Activated CD8-positive, alpha-beta memory T cell treated with anti-CD3 and anti-CD28 coated beads for 36 hours (primary cell): ENCODE results near the gene AP3B1. TPM values are rescaled to one million over a fixed set of nuclear protein-coding genes. Genes with fewer than 3 reads are reported as not detected.

Source experiments
- CTCF ChIA-PET: fragments of 350-600 bp; sonication (Branson Sonifier 250); formaldehyde crosslinking; loops from one replicate; lab custom pipeline; 2021; ENCODE audit warnings: antibody characterized with exemption; lab: Charles Lee
- POLR2A ChIA-PET: fragments of 350-600 bp; sonication (Branson Sonifier 250); formaldehyde crosslinking; loops from one replicate; lab custom pipeline; 2021; ENCODE audit warnings: antibody characterized with exemption; lab: Charles Lee
- total RNA-seq, 2 experiments: library from RNA; stranded (reverse); gene quantifications; one replicate each; pipeline ENCODE4 v1.2.3, GENCODE V29; 2021

Gene AP3B1, protein sequence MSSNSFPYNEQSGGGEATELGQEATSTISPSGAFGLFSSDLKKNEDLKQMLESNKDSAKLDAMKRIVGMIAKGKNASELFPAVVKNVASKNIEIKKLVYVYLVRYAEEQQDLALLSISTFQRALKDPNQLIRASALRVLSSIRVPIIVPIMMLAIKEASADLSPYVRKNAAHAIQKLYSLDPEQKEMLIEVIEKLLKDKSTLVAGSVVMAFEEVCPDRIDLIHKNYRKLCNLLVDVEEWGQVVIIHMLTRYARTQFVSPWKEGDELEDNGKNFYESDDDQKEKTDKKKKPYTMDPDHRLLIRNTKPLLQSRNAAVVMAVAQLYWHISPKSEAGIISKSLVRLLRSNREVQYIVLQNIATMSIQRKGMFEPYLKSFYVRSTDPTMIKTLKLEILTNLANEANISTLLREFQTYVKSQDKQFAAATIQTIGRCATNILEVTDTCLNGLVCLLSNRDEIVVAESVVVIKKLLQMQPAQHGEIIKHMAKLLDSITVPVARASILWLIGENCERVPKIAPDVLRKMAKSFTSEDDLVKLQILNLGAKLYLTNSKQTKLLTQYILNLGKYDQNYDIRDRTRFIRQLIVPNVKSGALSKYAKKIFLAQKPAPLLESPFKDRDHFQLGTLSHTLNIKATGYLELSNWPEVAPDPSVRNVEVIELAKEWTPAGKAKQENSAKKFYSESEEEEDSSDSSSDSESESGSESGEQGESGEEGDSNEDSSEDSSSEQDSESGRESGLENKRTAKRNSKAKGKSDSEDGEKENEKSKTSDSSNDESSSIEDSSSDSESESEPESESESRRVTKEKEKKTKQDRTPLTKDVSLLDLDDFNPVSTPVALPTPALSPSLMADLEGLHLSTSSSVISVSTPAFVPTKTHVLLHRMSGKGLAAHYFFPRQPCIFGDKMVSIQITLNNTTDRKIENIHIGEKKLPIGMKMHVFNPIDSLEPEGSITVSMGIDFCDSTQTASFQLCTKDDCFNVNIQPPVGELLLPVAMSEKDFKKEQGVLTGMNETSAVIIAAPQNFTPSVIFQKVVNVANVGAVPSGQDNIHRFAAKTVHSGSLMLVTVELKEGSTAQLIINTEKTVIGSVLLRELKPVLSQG
- total RNA-seq, result 10 to 100 TPM; 39.7 to 40.3 TPM

DNA sequence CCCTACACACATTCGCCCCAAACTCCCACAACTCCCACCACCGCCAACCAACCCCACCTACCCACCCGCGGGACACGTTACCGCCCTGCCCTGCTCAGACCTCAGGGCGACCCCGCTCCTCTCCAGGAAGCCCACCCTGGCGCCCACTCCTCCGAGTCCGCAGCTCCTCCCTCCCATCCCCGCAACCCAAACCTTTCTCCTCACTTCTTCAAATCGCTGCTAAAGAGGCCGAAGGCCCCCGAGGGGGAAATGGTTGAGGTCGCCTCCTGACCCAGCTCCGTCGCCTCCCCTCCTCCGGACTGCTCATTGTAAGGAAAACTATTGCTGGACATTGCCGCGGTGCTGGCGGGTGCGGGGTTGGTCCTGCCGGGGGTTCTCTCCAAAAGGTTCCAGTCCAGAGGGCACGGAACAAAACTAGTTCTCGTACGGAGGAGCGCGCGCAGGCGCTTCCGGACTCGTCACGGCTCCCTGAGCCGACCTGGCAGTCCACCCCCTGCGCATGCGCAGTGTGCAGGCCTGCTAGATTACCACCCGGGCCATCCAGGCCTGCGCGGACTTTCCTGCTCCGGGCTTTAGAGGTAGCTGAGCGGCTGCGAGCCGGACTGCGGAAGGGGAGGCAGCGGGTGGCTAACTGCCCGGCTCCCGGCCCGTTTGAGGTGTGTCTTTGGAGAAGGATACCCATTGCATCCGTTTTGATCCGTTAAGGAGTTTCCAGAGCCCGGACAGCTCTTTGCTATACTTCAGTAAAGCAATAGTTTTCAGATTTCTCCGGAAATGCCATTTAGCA is at the start of gene AP3B1:
Gene AP3B1 (minus strand): TSS at position 451 of the 787 bp plus-strand sequence. CDS start 119 bp downstream, at position 332.
- ChIA-PET POLR2A (interaction anchor here (0.6 to 3.3 kb wide), 5 partner anchors 38 to 690 kb away, joined by 3 to 53 read pairs (median 4); partner anchors contain the start of gene SCAMP1), CTCF (interaction anchor here (0.7 to 1.3 kb wide), 5 partner anchors 17 to 67 kb away, joined by 3 to 5 read pairs (median 3); partner anchors contain the start of gene SCAMP1)

DNA sequence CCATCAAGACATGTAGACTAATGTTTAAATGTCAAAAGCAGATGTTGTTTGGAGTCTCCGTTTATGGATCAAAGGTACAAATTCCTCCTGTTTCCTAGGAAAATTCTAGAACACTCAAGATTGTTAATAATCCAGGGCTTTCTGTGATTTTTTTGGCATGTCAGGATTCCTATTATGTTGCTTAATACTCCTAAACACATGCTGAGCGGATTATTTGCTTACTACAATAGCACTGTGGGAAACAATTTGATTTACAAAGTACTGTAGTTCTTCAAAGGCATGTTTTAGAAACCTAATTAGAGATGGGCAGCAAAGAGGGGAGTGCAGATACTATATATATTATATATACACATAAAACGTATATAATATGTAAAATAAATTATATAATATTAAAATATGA is 46.9 kb upstream of the AP3B1 start:
- POLR2A ChIA-PET, result no interaction called here
- CTCF ChIA-PET, result no interaction called here

DNA sequence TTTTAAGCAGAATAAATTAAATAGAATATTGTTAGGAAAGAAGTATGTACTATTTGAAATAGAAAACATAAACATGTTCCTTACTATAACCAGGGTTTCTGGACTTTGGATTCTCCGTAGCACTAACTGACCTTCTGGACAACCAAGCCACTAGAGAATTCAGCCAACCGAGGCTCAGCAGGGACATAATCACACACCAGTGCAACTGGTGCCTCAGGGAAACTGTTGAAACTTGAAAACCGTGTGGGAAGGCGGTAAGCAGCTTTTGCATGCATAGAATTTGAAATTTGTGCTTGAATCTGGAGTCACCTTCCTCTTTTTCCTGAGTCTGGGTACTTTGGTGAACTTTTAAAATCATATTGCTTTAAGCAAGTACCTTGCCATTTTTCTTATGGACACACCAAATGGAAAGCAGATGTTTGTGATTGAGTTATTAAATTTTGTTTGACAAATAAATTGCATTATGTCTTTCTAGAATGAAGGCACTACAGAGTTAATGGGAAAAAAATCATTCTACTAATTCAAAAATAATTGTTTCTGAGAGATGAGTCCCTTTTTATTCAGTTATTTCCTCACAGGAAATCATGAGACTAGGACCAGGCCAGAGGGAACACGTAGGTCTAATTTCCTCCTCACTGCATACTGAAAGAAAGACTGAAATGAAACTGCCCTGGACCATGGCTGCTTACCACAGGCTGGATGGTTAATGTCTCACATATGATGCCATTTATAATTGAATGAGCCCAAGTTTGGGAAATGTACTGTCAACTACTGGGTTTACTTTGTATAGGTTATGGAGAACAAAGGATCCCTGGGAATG is 45.3 kb upstream of the AP3B1 start:
- POLR2A ChIA-PET, result no interaction called here
- CTCF ChIA-PET, result no interaction called here

DNA sequence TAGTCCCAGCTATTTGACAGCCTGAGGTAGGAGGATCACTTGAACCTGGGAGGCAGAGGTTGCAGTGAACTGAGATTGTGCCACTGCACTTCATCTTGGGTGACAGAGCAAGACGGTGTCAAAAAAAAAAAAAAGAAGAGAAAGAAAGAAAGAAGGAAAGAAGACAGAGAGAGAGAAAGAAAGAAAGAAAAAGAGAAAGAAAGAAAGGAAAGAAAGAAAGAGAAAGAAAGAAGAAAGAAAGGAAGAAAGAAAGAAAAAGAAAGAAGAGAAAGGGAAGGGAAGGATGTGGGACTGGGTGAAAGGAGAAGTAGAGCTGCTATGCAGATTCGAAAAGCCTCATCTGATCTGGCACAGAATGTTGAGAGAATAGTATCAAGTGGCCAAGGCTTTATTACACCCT is 42.2 kb upstream of the AP3B1 start:
- ChIA-PET POLR2A (no interaction called here), CTCF (no interaction called here)

DNA sequence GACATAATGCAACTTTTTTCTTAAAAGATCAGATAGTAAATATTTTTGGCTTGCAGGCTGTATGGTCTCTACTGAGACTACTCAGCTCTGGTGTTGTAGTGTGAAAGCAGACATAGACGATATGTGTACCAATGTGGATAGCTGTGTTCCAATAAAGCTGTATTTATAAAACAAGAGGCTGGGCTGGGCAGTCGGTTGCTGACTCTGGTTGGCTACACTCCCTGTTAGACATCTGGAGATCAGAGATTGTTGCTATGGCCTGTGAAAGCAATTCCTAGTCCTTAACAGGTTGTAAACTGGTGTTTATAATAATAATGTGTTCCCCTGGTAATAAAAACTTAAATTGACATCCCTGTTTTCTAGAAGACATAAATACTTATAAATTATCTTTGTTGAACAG is 41.5 kb upstream of the AP3B1 start:
- ChIA-PET POLR2A (no interaction called here), CTCF (no interaction called here)

DNA sequence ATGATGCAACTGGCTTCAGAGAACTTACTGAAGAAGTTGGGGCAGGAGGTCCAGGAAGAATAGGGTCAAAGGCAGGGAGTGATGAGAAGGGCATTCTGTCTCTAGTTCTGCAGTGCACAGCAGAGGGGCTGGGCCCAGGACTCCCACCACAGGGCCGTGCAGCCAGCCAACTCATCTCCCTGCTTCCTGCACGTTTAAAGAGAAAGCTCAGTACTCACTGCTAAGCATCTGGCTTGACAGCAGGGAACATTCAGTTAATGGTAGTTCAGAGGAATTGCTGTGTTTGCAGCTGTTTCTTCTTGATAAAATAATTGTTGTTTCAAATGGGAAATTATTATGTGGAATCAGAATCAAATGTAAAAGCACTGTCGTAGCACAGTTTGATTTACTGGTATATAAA is 40.3 kb upstream of the AP3B1 start:
- ChIA-PET POLR2A (no interaction called here), CTCF (no interaction called here)

DNA sequence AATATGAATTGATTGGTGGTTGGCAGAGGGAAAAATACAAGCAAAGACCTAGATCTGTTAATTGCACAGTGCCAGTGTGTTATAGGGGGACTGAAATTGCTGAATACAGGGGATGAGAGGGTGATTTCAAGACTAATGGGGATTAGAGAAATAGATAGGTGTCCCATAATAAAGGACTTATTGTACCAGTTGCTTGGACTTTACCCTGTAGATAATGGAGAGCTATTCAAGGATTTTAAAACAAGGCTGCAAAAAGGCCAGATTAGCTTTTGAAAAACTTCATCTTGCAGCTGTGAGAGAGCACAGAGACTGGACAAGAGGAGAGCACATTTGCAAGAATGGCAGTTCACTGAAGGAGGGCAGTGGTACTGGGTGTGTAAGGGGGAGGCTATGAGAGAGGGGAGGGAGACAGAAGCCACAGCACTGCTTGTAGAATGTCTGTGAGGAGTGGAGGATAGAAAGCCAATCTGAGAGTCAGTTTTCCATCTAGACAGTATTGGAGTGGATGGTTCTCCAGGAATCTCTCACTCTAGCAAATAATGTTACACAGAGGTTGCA is 37.1 kb upstream of the AP3B1 start:
- POLR2A ChIA-PET, result no interaction called here

DNA sequence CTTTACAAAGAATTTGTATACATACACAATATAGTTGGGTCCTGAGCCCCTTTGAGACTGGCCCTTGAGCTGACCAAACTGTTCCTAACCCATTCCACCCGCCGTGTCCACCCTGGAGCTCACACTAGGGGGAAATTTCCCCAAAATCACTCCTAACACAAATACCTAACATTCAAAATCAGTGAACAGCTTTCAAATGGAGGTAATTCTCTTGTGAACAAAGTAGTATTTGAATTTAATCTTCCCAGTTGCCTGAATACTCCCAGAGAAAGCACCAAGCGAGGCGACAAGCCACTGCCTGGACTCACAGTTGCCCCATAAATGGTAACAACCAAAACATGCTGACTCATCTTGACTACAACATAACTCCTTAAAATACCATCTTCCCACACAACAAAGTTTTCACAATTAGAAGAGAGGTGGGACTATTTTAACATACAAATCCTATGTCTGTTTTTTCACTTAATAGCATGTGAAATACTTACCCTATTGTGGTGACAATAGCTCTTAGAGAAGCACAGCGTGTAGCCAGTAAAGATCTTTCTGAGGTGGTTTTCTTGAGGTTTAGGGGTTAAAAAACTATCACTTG is 34.2 kb upstream of the AP3B1 start:
- ChIA-PET POLR2A (no interaction called here), CTCF (no interaction called here)

More for the DNA sequence above, 37.1 kb upstream of the AP3B1 start:
- CTCF ChIA-PET, result no interaction called here

DNA sequence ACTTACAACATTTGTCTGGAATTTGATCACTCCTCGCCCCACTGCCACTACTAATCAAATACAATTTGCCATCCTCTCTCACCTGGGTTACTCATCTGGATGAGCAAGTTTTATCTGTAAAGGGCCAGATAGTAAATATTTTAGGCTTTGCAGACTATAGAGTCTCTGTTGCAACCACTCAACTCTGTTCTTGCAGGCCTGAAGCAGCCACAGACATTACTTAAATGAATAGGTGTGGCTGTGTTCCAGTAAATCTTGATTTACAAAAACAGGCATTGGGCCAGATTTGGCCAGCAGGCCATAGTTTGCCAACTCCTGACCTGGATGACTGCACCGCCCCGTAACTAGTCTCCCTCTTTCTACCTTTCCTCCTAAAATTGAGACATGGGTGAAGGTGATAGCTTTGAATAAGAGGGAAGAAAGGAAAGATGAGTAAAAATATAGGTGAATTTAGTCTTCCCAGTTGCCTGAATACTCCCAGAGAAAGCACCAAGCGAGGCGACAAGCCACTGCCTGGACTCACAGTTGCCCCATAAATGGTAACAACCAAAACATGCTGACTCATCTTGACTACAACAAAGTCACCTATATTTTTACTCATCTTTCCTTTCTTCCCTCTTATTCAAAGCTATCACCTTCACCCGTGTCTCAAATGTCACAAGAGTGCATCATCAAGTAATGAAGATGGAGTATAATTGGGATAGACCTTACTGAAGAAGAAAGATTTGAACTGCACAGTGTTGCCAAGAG is 33.4 kb upstream of the AP3B1 start:
- POLR2A ChIA-PET, result no interaction called here

DNA sequence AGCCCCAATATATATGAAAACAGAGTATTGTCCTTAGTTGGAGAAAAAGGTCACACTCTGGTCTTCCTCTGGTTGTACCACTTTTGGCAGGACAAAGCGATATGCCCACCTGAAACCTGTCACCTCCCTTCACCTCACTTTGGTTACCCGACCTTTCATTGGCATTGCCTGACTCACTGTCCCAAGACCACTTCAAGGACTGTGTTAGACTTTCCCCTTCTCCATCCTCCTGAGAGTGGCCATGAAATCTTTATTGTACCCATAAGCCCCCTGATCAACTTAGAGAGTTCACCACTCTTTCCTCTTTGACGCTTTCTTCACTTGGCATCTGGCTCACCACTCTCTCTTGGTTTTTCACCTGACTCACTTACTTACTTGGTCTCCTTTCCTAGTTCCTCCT is 32.4 kb upstream of the AP3B1 start:
- ChIA-PET CTCF (no interaction called here), POLR2A (no interaction called here)

More for the DNA sequence above, 33.4 kb upstream of the AP3B1 start:
- CTCF ChIA-PET, result no interaction called here

DNA sequence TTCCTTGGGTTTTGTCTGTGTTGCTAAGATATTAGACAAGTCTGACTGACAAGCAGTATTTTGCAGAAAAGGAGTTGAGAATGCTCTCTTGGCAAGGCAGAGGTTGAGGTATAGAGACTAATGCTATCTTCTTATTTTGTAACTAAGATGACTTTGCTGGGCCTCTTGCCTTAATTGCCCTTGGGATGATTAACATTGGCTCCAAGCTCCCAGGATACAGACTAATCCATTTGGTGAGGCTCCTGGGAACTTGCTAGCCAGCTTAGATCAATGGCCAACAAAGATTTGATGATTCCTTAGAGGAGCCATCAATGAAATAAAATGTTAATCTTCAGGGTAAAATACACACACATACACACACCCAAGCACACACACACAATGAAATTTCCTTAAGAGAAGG is 28.7 kb upstream of the AP3B1 start:
- ChIA-PET POLR2A (no interaction called here), CTCF (no interaction called here)

DNA sequence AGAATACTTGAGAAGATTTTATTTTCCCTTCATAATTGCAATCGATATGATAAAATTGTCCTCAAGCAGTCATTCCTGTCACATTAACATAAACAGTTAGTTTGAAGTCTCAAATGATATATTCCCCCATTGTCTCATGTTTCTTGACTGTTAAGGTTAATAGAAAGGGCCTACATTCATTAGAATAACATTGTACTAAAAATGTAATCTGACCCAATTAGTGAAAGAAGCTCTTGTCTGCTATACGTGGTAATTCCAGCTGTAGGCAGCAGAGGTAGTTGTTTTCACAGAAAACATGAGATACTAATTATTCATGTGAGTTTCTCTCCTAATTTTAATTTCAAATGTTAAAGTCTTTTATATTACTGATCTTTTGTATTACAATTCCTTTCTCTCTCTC is 25.9 kb upstream of the AP3B1 start:
- CTCF ChIA-PET, result no interaction called here
- POLR2A ChIA-PET, result no interaction called here

DNA sequence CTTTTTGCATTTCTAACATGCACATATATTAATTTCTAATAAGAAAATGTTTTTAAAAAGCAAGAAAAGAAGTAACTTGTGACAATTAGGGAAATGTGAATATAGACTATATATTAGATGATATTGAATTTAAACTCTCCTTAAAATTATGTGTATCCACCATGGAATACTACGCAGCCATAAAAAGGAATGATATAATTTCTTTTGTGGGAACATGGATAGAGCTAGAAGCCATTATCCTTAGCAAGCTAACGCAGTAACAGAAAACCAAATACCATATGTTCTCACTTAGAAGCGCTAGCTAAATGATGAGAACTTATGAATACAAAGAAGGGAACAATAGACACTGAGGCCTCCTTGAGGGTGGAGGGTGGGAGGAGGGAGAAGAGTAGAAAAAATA is 23.8 kb upstream of the AP3B1 start:
- POLR2A ChIA-PET, result no interaction called here
- CTCF ChIA-PET, result no interaction called here

DNA sequence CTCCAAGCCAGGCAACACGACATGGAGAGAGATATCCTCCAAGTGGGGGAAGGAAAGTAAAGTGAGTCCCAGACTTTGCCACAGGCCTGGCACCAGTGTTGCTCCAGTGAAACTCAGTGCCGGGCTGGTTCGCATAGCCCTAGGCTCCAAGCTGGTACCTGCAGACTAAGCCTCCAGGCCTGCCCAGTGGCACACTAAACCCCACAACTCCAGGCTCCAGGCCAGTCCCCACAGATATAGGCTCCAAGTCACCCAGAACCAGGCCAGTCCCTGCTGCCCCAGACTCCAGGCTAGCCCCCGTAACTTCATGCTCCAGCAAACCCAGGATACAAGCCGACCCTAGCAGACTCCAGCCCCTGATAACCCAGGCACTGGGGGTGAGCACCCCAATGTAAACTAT is 23.0 kb upstream of the AP3B1 start:
- CTCF ChIA-PET, result no interaction called here
- POLR2A ChIA-PET, result no interaction called here

DNA sequence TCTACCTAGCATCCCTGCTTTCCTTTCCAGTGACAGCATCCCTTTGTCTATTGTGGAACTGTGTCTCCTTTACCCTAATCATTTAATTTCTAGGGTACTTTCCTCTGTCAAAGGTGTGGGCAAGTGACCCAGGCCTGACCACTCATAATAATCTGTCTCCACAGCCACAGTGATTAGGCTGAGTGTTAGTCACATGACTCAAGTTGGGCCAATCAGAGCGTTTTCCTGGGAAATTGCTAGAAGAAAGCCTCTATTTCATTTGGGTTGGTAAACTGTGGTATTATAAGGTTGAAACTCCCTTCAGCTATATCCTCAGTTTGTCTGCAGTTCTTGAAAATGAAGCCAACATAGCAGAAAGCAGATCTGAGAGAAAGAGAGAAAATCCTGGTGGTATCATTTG is 14.2 kb upstream of the AP3B1 start:
- POLR2A ChIA-PET, result no interaction called here
- CTCF ChIA-PET, result no interaction called here

DNA sequence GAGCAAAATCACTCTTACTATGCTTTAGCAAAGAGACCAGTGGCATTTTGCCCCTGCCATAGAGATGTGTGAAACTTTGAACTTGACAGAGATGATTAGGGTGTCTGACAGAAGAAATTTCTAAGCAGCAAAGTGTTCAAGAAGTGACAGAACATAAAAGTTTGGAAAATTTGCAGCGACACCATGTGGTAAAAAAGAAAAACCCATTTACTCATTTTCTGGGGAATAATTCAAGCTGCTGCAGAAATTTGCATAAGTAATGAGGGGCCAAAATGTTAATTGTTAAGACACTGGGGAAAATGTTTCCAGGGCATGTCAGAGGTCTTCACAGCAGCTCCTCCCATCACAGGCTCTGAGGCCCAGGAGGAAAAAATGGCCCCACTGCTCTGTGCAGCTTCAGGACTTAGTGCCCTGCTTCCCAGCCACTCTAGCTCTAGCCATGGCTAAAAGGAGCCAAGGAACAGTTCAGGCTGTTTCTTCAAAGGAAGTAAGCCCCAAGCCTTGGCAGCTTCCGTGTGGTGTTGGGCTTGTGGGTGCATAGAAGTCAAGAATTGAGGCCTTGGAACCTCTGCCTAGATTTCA is 6.1 kb upstream of the AP3B1 start:
- POLR2A ChIA-PET, result no interaction called here
- CTCF ChIA-PET, result interaction anchor here (1.3 kb wide), 1 partner anchor 18 kb away, joined by 4 read pairs; no protein-coding TSS in a partner anchor
